Upper lobe of left lung (tissue), 6 donors: Measurements from ENCODE around the gene R3HDM4. TPM values are rescaled to one million over a fixed set of nuclear protein-coding genes. Genes with fewer than 3 reads are reported as not detected.

Source experiments
- ATAC-seq, 2 donors: fragments of 200-7000 bp; cut with Tn5 transposase; one replicate each; pipeline ENCODE4 v1.9.1; 2022; ENCODE audit warnings: mild to moderate bottlenecking in 2 of 2, moderate library complexity in 2 of 2; ENCODE audit not compliant: low FRiP score in 2 of 2
- DNase-seq, 2 donors: peaks; one replicate each; pipeline ENCODE4 v3.0.0-alpha.2; 2019 to 2020
- H3K27ac ChIP-seq, 4 donors: fragments of 200-600 bp; sonication (generic); one replicate each; pipeline ENCODE4 v1.5.1; 2016 to 2019
- H3K27me3 ChIP-seq, 4 donors: fragments of 200-600 bp; sonication (generic); one replicate each; pipeline ENCODE4 v1.5.1; 2017 to 2019
- H3K36me3 ChIP-seq, 4 donors: fragments of 200-600 bp; sonication (generic); one replicate each; pipeline ENCODE4 v1.5.1; 2016 to 2019
- H3K4me1 ChIP-seq, 4 donors: fragments of 200-600 bp; sonication (generic); one replicate each; pipeline ENCODE4 v1.5.1; 2018 to 2019
- H3K4me3 ChIP-seq, 4 donors: fragments of 200-600 bp; sonication (generic); one replicate each; pipeline ENCODE4 v1.5.1; 2017 to 2019; ENCODE audit warnings: mild to moderate bottlenecking in 2 of 4, moderate library complexity in 1 of 4
- H3K9me3 ChIP-seq, 4 donors: fragments of 200-600 bp; sonication (generic); one replicate each; pipeline ENCODE4 v1.5.1; 2018 to 2019
- CTCF ChIP-seq, 6 experiments: fragments of 450-650 bp in 4 of 6; fragments of 200-600 bp in 2 of 6; sonication (generic) in 2 of 6; IDR thresholded peaks; one replicate each; pipeline ENCODE4 v1.5.1; 2016 to 2019; ENCODE audit warnings: antibody characterized with exemption in 6 of 6
- EP300 ChIP-seq, 4 donors: sonication (generic); formaldehyde crosslinking; IDR thresholded peaks; one replicate each; pipeline ENCODE4 v1.5.1; 2017; ENCODE audit warnings: antibody characterized with exemption in 4 of 4, control low read depth in 2 of 4
- POLR2A ChIP-seq, 4 donors: fragments of 450-650 bp; IDR thresholded peaks; one replicate each; pipeline ENCODE4 v1.5.1; 2016 to 2017; ENCODE audit warnings: antibody characterized with exemption in 4 of 4, mild to moderate bottlenecking in 2 of 4
- POLR2AphosphoS5 ChIP-seq, 2 donors: sonication (generic); formaldehyde crosslinking; IDR thresholded peaks; one replicate each; pipeline ENCODE4 v1.5.1; 2017; ENCODE audit warnings: antibody characterized with exemption in 2 of 2
- WGBS, 2 donors: methylation state at CpG; one replicate each; pipeline ENCODE4 v1.1.5; 2017 to 2018; 5-methylcytosine and 5-hydroxymethylcytosine counted together
- total RNA-seq, 6 donors: library from RNA; depleted of rRNA in 4 of 6; stranded (reverse); fragments of >200 nt in 4 of 6; gene quantifications; one replicate each; pipeline versions ENCODE4 v1.1.0 to v1.2.1, GENCODE V29; 2016 to 2021
- donor health status: DM: no; HTN: no; CAD: no; lungs with moderate emphysema.
- donor health status: DM: no; HTN: yes; CAD: no; lungs with severe emphysema.

R3HDM4 gene
- total RNA-seq, 6 donors from 2014 or later, result 39.6 to 71.2 (median 63.3) TPM

GRCh38 chr19:936175-936546 is 23.1 kb upstream of the R3HDM4 start:
- ATAC-seq (no peak), DNase-seq (no peak)
- H3K36me3 ChIP-seq, result peaks cover 0 to 7% (median 0%) of the 10 kb centered on the region in 4 donors
- TF ChIP-seq POLR2A (IDR thresholded peaks at IDR 0.05) (no peak), POLR2AphosphoS5 (IDR thresholded peaks at IDR 0.05) (no peak), EP300 (IDR thresholded peaks at IDR 0.05) (no peak), CTCF (IDR thresholded peaks at IDR 0.05) (no peak)
- WGBS, 2 donors, result 91 to 94% methylated on average over 9 to 10 of the region's 10 CpGs
- no peak overlapping the region for H3K27ac ChIP-seq
- no peaks in the 10 kb centered on the region for H3K27me3 ChIP-seq
- no peak overlapping the region for H3K4me3 ChIP-seq
- peaks cover 54 to 65% (median 58%) of the 10 kb centered on the region in 4 donors for H3K4me1 ChIP-seq
- H3K9me3 ChIP-seq, result no peaks in the 10 kb centered on the region

GRCh38 chr19:934865-935479 is 22.0 kb upstream of the R3HDM4 start:
- DNase-seq (peak; percentile 95), ATAC-seq (peak; percentile 78 to 96)
- H3K9me3 ChIP-seq, result no peaks in the 10 kb centered on the region
- TF ChIP-seq POLR2AphosphoS5 (IDR thresholded peaks at IDR 0.05) (peak; percentile 82 to 92), EP300 (IDR thresholded peaks at IDR 0.05) (peak in 2 of 4 donors; percentile 28 to 90), CTCF (IDR thresholded peaks at IDR 0.05) (peak in 2 of 6 experiments; percentile 21 to 39), POLR2A (IDR thresholded peaks at IDR 0.05) (peak in 2 of 4 donors; percentile 27 to 43)
- H3K27me3 ChIP-seq, result no peaks in the 10 kb centered on the region
- 4 to 16% methylated on average over 9 to 26 of the region's 31 CpGs for WGBS, 2 donors
- peak overlapping the region in 2 of 4 donors; percentile 2 to 9 for H3K4me3 ChIP-seq
- peaks cover 0 to 13% (median 4%) of the 10 kb centered on the region in 4 donors for H3K36me3 ChIP-seq
- H3K4me1 ChIP-seq, result peaks cover 42 to 53% (median 46%) of the 10 kb centered on the region in 4 donors
- peak overlapping the region; percentile 10 to 79 (median 69) for H3K27ac ChIP-seq

GRCh38 chr19:934197-934840 is 21.3 kb upstream of the R3HDM4 start:
- no peaks in the 10 kb centered on the region for H3K27me3 ChIP-seq
- no peaks in the 10 kb centered on the region for H3K9me3 ChIP-seq
- H3K4me1 ChIP-seq, result peaks cover 37 to 47% (median 40%) of the 10 kb centered on the region in 4 donors
- DNase-seq (peak in 1 of 2 donors; percentile 68), ATAC-seq (peak in 1 of 2 donors; percentile 17)
- peak overlapping the region in 1 of 4 donors; percentile 2 for H3K4me3 ChIP-seq
- H3K27ac ChIP-seq, result peak overlapping the region; percentile 10 to 79 (median 69)
- H3K36me3 ChIP-seq, result peaks cover 0 to 19% (median 9%) of the 10 kb centered on the region in 4 donors
- WGBS, 2 donors, result 59 to 72% methylated on average over 3 to 29 of the region's 29 CpGs
- TF ChIP-seq POLR2A (IDR thresholded peaks at IDR 0.05) (no peak), CTCF (IDR thresholded peaks at IDR 0.05) (no peak), EP300 (IDR thresholded peaks at IDR 0.05) (no peak), POLR2AphosphoS5 (IDR thresholded peaks at IDR 0.05) (no peak)

- Histone ChIP-seq H3K4me1 (peaks cover 40 to 48% (median 44%) of the 10 kb centered on the region in 4 donors), H3K36me3 (peaks cover 0 to 20% (median 12%) of the 10 kb centered on the region in 4 donors), H3K4me3 (peak overlapping the region in 1 of 4 donors; percentile 1), H3K27ac (peak overlapping the region; percentile 49 to 79 (median 69)), H3K9me3 (no peaks in the 10 kb centered on the region), H3K27me3 (no peaks in the 10 kb centered on the region)
- TF ChIP-seq CTCF (IDR thresholded peaks at IDR 0.05), result no peak
- TF ChIP-seq EP300 (IDR thresholded peaks at IDR 0.05), result no peak
- no peak for TF ChIP-seq POLR2A (IDR thresholded peaks at IDR 0.05)
- TF ChIP-seq POLR2AphosphoS5 (IDR thresholded peaks at IDR 0.05), result no peak
- WGBS, 2 donors, result 59% methylated on average over 13 of the region's 14 CpGs; no CpG with 5 or more reads in 1 of the 2 donors
- ATAC-seq (no peak), DNase-seq (no peak)
These were observed 20.5 kb upstream of the R3HDM4 start for GRCh38 chr19:933553-933882.
